Activated gamma-delta T cell (primary cell): ENCODE results near the gene IGSF21.

Source experiments
- DNase-seq: peaks from one replicate; lab custom pipeline; 2025; lab: John Stamatoyannopoulos, UW

IGSF21 gene

GRCh38 chr1:18094096-18094495, 13.5 kb upstream of the IGSF21 start:
- no peak for DNase-seq

- DNase-seq = no peak
Measured at GRCh38 chr1:18097206-18097605, 10.4 kb upstream of the IGSF21 start.

- no peak for DNase-seq
Measured at GRCh38 chr1:18099026-18099425, 8.6 kb upstream of the IGSF21 start.

GRCh38 chr1:18100060-18100459, 7.5 kb upstream of the IGSF21 start:
- no peak for DNase-seq

- no peak for DNase-seq
Measured at GRCh38 chr1:18100491-18101063, 7.0 kb upstream of the IGSF21 start.

GRCh38 chr1:18101508-18101907, 6.1 kb upstream of the IGSF21 start:
- DNase-seq = no peak

- no peak for DNase-seq
Measured at GRCh38 chr1:18103788-18104421, 3.7 kb upstream of the IGSF21 start.

GRCh38 chr1:18104546-18105100, 3.0 kb upstream of the IGSF21 start:
- DNase-seq = no peak

GRCh38 chr1:18105196-18105595, 2.4 kb upstream of the IGSF21 start:
- no peak for DNase-seq

- DNase-seq = no peak
Measured at GRCh38 chr1:18108299-18109057, 880 bp downstream of the IGSF21 start.

- DNase-seq = no peak
Measured at GRCh38 chr1:18109058-18109755, 1.6 kb downstream of the IGSF21 start.

- DNase-seq = no peak
Measured at GRCh38 chr1:18109756-18110597, 2.4 kb downstream of the IGSF21 start.

- no peak for DNase-seq
Measured at GRCh38 chr1:18110598-18110939, 3.0 kb downstream of the IGSF21 start.

- no peak for DNase-seq
Measured at GRCh38 chr1:18110968-18111367, 3.4 kb downstream of the IGSF21 start.

- DNase-seq = no peak
Measured at GRCh38 chr1:18111605-18112297, 4.2 kb downstream of the IGSF21 start.

- DNase-seq = no peak
Measured at GRCh38 chr1:18112611-18113010, 5.0 kb downstream of the IGSF21 start.

GRCh38 chr1:18114726-18115410, 7.3 kb downstream of the IGSF21 start:
- DNase-seq = no peak

- DNase-seq = no peak
Measured at GRCh38 chr1:18116777-18117176, 9.2 kb downstream of the IGSF21 start.

GRCh38 chr1:18118078-18118477, 10.5 kb downstream of the IGSF21 start:
- no peak for DNase-seq

GRCh38 chr1:18118491-18118890, 10.9 kb downstream of the IGSF21 start:
- DNase-seq = no peak
